Activated B cell treated with CpG ODN at 0.5 μM for 24 hours (primary cell): ENCODE results near the gene COL23A1. TPM values are rescaled to one million over a fixed set of nuclear protein-coding genes. Genes with fewer than 3 reads are reported as not detected.

Experiments used
- ATAC-seq: fragments of 200-7000 bp; cut with Tn5 transposase; one replicate; pipeline ENCODE4 v1.10.0; 2021; ENCODE audit warnings: low read depth, mild to moderate bottlenecking, moderate library complexity
- CTCF ChIA-PET: fragments of 350-600 bp; sonication (Branson Sonifier 250); formaldehyde crosslinking; loops from one replicate; lab custom pipeline; 2021; ENCODE audit warnings: antibody characterized with exemption; lab: Charles Lee
- POLR2A ChIA-PET: fragments of 350-600 bp; sonication (Branson Sonifier 250); formaldehyde crosslinking; loops from one replicate; lab custom pipeline; 2021; ENCODE audit warnings: antibody characterized with exemption; lab: Charles Lee
- DNase-seq: peaks from one replicate; pipeline ENCODE4 v3.0.0; 2022
- H3K27ac Mint-ChIP-seq: one replicate; pipeline ENCODE4 v1.8.0; 2020; ENCODE audit warnings: mixed read lengths
- H3K27me3 Mint-ChIP-seq: one replicate; pipeline ENCODE4 v1.8.0; 2021; ENCODE audit warnings: mixed read lengths
- H3K36me3 Mint-ChIP-seq: one replicate; pipeline ENCODE4 v1.8.0; 2021; ENCODE audit warnings: low read depth, mixed read lengths
- H3K4me1 Mint-ChIP-seq: one replicate; pipeline ENCODE4 v1.8.0; 2021; ENCODE audit warnings: mixed read lengths
- H3K4me3 Mint-ChIP-seq: one replicate; pipeline ENCODE4 v1.8.0; 2020; ENCODE audit warnings: mild to moderate bottlenecking, mixed read lengths
- H3K9me3 Mint-ChIP-seq: one replicate; pipeline ENCODE4 v1.8.0; 2020; ENCODE audit warnings: mixed read lengths
- CTCF ChIP-seq: fragments of 200-600 bp; IDR thresholded peaks from one replicate; pipeline ENCODE4 v1.8.0; 2022; ENCODE audit warnings: antibody characterized with exemption, mild to moderate bottlenecking
- intact Hi-C: fragments of 100-400 bp; cut with micrococcal nuclease; formaldehyde crosslinking; loops from one replicate; pipeline ENCODE4 v1.15.1; 2024
- total RNA-seq: library from RNA; stranded (reverse); gene quantifications from 2 replicates; pipeline ENCODE4 v1.2.3, GENCODE V29; 2022

The COL23A1 gene
- total RNA-seq, 1 donor from 2014 or later, result not detected

GRCh38 chr5:178476972-178477754 is 113.0 kb downstream of the COL23A1 start:
- TF ChIP-seq CTCF, result no peak
- POLR2A ChIA-PET, result no interaction called here
- Mint-ChIP-seq H3K4me3 (no peak overlapping the region), H3K27me3 (peaks cover 23% of the 10 kb centered on the region), H3K4me1 (no peaks in the 10 kb centered on the region), H3K27ac (no peak overlapping the region), H3K9me3 (peaks cover under 1% of the 10 kb centered on the region), H3K36me3 (no peaks in the 10 kb centered on the region)
- CTCF ChIA-PET, result no interaction called here
- ATAC-seq (no peak), DNase-seq (no peak)
- intact Hi-C loops, result no loop called here

GRCh38 chr5:178476531-178476930 is 113.7 kb downstream of the COL23A1 start:
- Mint-ChIP-seq H3K27me3 (peaks cover 25% of the 10 kb centered on the region), H3K4me1 (no peaks in the 10 kb centered on the region), H3K4me3 (no peak overlapping the region), H3K36me3 (no peaks in the 10 kb centered on the region), H3K27ac (no peak overlapping the region), H3K9me3 (no peaks in the 10 kb centered on the region)
- intact Hi-C loops, result no loop called here
- no peak for TF ChIP-seq CTCF
- CTCF ChIA-PET, result no interaction called here
- DNase-seq (no peak), ATAC-seq (no peak)
- POLR2A ChIA-PET, result no interaction called here

- ATAC-seq (no peak), DNase-seq (no peak)
- Mint-ChIP-seq H3K9me3 (no peaks in the 10 kb centered on the region), H3K27ac (no peak overlapping the region), H3K4me3 (no peak overlapping the region), H3K36me3 (no peaks in the 10 kb centered on the region), H3K4me1 (no peaks in the 10 kb centered on the region), H3K27me3 (peaks cover 25% of the 10 kb centered on the region)
- intact Hi-C loops, result no loop called here
- ChIA-PET POLR2A (no interaction called here), CTCF (no interaction called here)
- TF ChIP-seq CTCF, result no peak
These were observed 114.8 kb downstream of the COL23A1 start for GRCh38 chr5:178475422-178475821.

- no peaks in the 10 kb centered on the region for H3K9me3 Mint-ChIP-seq
- H3K4me1 Mint-ChIP-seq, result no peaks in the 10 kb centered on the region
- H3K27ac Mint-ChIP-seq, result no peak overlapping the region
- CTCF ChIA-PET, result no interaction called here
- POLR2A ChIA-PET, result no interaction called here
- intact Hi-C loops, result no loop called here
- ATAC-seq (no peak), DNase-seq (no peak)
- no peak overlapping the region for H3K4me3 Mint-ChIP-seq
- no peaks in the 10 kb centered on the region for H3K36me3 Mint-ChIP-seq
- peaks cover 25% of the 10 kb centered on the region for H3K27me3 Mint-ChIP-seq
- TF ChIP-seq CTCF, result no peak
These were observed 115.5 kb downstream of the COL23A1 start for GRCh38 chr5:178474562-178475184.

- Mint-ChIP-seq H3K27ac (no peak overlapping the region), H3K36me3 (no peaks in the 10 kb centered on the region), H3K4me1 (no peaks in the 10 kb centered on the region), H3K9me3 (no peaks in the 10 kb centered on the region), H3K27me3 (peaks cover 22% of the 10 kb centered on the region), H3K4me3 (no peak overlapping the region)
- CTCF ChIA-PET, result no interaction called here
- POLR2A ChIA-PET, result no interaction called here
- ATAC-seq (no peak), DNase-seq (no peak)
- TF ChIP-seq CTCF, result no peak
- intact Hi-C loops, result no loop called here
These were observed 116.3 kb downstream of the COL23A1 start for GRCh38 chr5:178473854-178474253.
